HG02943 (cell line): ENCODE results near the gene TTLL4.

Experiments used
- ATAC-seq: cut with Tn5 transposase; IDR thresholded peaks from one replicate; pipeline ENCODE4 v1.9.1; 2021; ENCODE audit warnings: mild to moderate bottlenecking, low read depth, moderate library complexity; ENCODE audit not compliant: unreplicated experiment

The TTLL4 gene

GRCh38 chr2:218716070-218716469 lies 5.4 kb downstream of the TTLL4 start:
- no peak for ATAC-seq

- ATAC-seq = no peak
These were observed 6.6 kb downstream of the TTLL4 start for GRCh38 chr2:218717262-218717661.

GRCh38 chr2:218718058-218718457 lies 7.4 kb downstream of the TTLL4 start:
- ATAC-seq = no peak

GRCh38 chr2:218719457-218719856 lies 8.8 kb downstream of the TTLL4 start:
- no peak for ATAC-seq

GRCh38 chr2:218720048-218721041 lies 9.7 kb downstream of the TTLL4 start:
- no peak for ATAC-seq

- ATAC-seq = no peak
These were observed 10.9 kb downstream of the TTLL4 start for GRCh38 chr2:218721488-218721887.

GRCh38 chr2:218721934-218722333 lies 11.3 kb downstream of the TTLL4 start:
- no peak for ATAC-seq

- no peak for ATAC-seq
These were observed 11.8 kb downstream of the TTLL4 start for GRCh38 chr2:218722419-218722818.

GRCh38 chr2:218722876-218723785 lies 12.5 kb downstream of the TTLL4 start:
- ATAC-seq = no peak

- no peak for ATAC-seq
These were observed 15.5 kb downstream of the TTLL4 start for GRCh38 chr2:218726004-218726574.

- no peak for ATAC-seq
These were observed 17.0 kb downstream of the TTLL4 start for GRCh38 chr2:218727502-218728165.

GRCh38 chr2:218729640-218730039 lies 19.0 kb downstream of the TTLL4 start:
- no peak for ATAC-seq

- no peak for ATAC-seq
These were observed 21.6 kb downstream of the TTLL4 start for GRCh38 chr2:218732052-218732760.

- ATAC-seq = no peak
These were observed 22.1 kb downstream of the TTLL4 start for GRCh38 chr2:218732761-218733158.

- ATAC-seq = no peak
These were observed 22.8 kb downstream of the TTLL4 start for GRCh38 chr2:218733171-218734021.

- ATAC-seq = no peak
These were observed 23.7 kb downstream of the TTLL4 start for GRCh38 chr2:218734190-218734975.

GRCh38 chr2:218736531-218736930 lies 25.9 kb downstream of the TTLL4 start:
- ATAC-seq = no peak

- ATAC-seq = no peak
These were observed 32.4 kb downstream of the TTLL4 start for GRCh38 chr2:218743068-218743467.
